Gastrocnemius medialis (tissue), 4 donors: Measurements from ENCODE around the gene LGALS9.

Source experiments
- CTCF ChIP-seq, 5 experiments: fragments of 450-650 bp in 3 of 5; fragments of 200-600 bp in 2 of 5; sonication (generic) in 2 of 5; IDR thresholded peaks in 4 of 5; conservative IDR thresholded peaks in 1 of 5; 1 replicate in 4 of 5; 2 replicates in 1 of 5; pipeline ENCODE4 v1.5.1; 2016 to 2019; ENCODE audit warnings: antibody characterized with exemption in 5 of 5, mild to moderate bottlenecking in 3 of 5, moderate library complexity in 3 of 5
- POLR2A ChIP-seq, 2 donors: fragments of 450-650 bp; IDR thresholded peaks; one replicate each; pipeline ENCODE4 v1.6.1; 2017; ENCODE audit warnings: antibody characterized with exemption in 2 of 2, mild to moderate bottlenecking in 2 of 2, moderate library complexity in 2 of 2

GRCh38 chr17:27596566-27597187 lies 34.3 kb upstream of the LGALS9 start:
- no peak for TF ChIP-seq POLR2A (IDR thresholded peaks at IDR 0.05)
- TF ChIP-seq CTCF (IDR thresholded peaks at IDR 0.05 in 4 of 5, conservative IDR thresholded peaks at IDR 0.05 in 1 of 5), result no peak
